IMR-90 (cell line): ENCODE measurements around the gene ANO2. TPM values are rescaled to one million over a fixed set of nuclear protein-coding genes. Genes with fewer than 3 reads are reported as not detected.

Source experiments
- ATAC-seq: fragments of 200-7000 bp; cut with Tn5 transposase; 2 replicates; pipeline ENCODE4 v1.9.1; 2020; ENCODE audit warnings: low read depth, mild to moderate bottlenecking, moderate library complexity
- BruUV-seq: library from RNA; stranded (reverse); fragments of 400-500 nt; replicated peaks from 2 replicates; lab custom pipeline; 2021; lab: Mats Ljungman, UMichigan
- CTCF ChIA-PET: fragments of 300-600 bp; formaldehyde crosslinking; extraction: SDS; loops from one replicate; lab custom pipeline; 2021; ENCODE audit warnings: antibody characterized with exemption; lab: Yijun Ruan, JAX
- POLR2A ChIA-PET: fragments of 300-600 bp; sonication (Branson Sonifier 250); formaldehyde crosslinking; loops from one replicate; lab custom pipeline; 2022; ENCODE audit warnings: antibody characterized with exemption; ENCODE audit not compliant: unreplicated experiment; lab: Charles Lee
- DNase-seq: peaks from one replicate; pipeline ENCODE4 v3.0.0; 2013
- H2AFZ ChIP-seq: replicated peaks from 2 replicates; pipeline ENCODE3; 2013; ENCODE audit warnings: low read length, mild to moderate bottlenecking; ENCODE audit not compliant: poor library complexity
- H2AK5ac ChIP-seq: 2 replicates; pipeline ENCODE4 v1.6.1; 2013; ENCODE audit warnings: low read depth, low read length, inconsistent platforms
- H2AK9ac ChIP-seq: replicated peaks from 2 replicates; pipeline ENCODE3; 2013; ENCODE audit warnings: mild to moderate bottlenecking, low read depth, low read length, moderate library complexity; ENCODE audit not compliant: poor library complexity
- H2BK120ac ChIP-seq: 2 replicates; pipeline ENCODE4 v1.6.1; 2013; ENCODE audit warnings: low read depth, low read length, inconsistent platforms
- H2BK15ac ChIP-seq: 3 replicates; pipeline ENCODE4 v1.6.1; 2013; ENCODE audit warnings: low read depth, low read length, inconsistent platforms
- H2BK20ac ChIP-seq: 2 replicates; pipeline ENCODE4 v1.6.1; 2013; ENCODE audit warnings: low read depth, mild to moderate bottlenecking, inconsistent platforms, low read length, moderate library complexity
- H2BK5ac ChIP-seq: 2 replicates; pipeline ENCODE4 v1.6.1; 2013; ENCODE audit warnings: mild to moderate bottlenecking, low read depth, low read length, inconsistent platforms; ENCODE audit not compliant: poor library complexity, severe bottlenecking
- H3K14ac ChIP-seq: replicated peaks from 2 replicates; pipeline ENCODE4 v1.6.1; 2013; ENCODE audit warnings: low read depth, low read length, inconsistent platforms
- H3K18ac ChIP-seq: 2 replicates; pipeline ENCODE4 v1.6.1; 2013; ENCODE audit warnings: low read depth, low read length, control low read depth
- H3K23ac ChIP-seq: 2 replicates; pipeline ENCODE4 v1.6.1; 2013; ENCODE audit warnings: low read depth, low read length, inconsistent platforms
- H3K27ac ChIP-seq: 2 replicates; pipeline ENCODE4 v1.5.1; 2013; ENCODE audit warnings: mild to moderate bottlenecking, control low read depth, low read length; ENCODE audit not compliant: insufficient read depth
- H3K27me3 ChIP-seq: 2 replicates; pipeline ENCODE4 v1.6.1; 2013; ENCODE audit warnings: low read length; ENCODE audit not compliant: control insufficient read depth, insufficient read depth
- H3K36me3 ChIP-seq: 2 replicates; pipeline ENCODE4 v1.6.1; 2013; ENCODE audit warnings: low read length, mixed read lengths; ENCODE audit not compliant: control insufficient read depth, insufficient read depth
- H3K4ac ChIP-seq: 2 replicates; pipeline ENCODE4 v1.6.1; 2013; ENCODE audit warnings: low read depth, low read length, inconsistent platforms
- H3K4me1 ChIP-seq: 2 replicates; pipeline ENCODE4 v1.6.1; 2013; ENCODE audit warnings: low read length, mixed read lengths; ENCODE audit not compliant: control insufficient read depth, insufficient read depth
- H3K4me2 ChIP-seq: 2 replicates; pipeline ENCODE4 v1.6.1; 2013; ENCODE audit warnings: low read depth, mild to moderate bottlenecking, control low read depth, low read length, moderate library complexity
- H3K4me3 ChIP-seq: 2 replicates; pipeline ENCODE4 v1.5.1; 2013; ENCODE audit warnings: low read depth, mild to moderate bottlenecking, control low read depth, low read length, moderate library complexity; ENCODE audit not compliant: insufficient read depth
- H3K56ac ChIP-seq: 2 replicates; pipeline ENCODE4 v1.6.1; 2013; ENCODE audit warnings: low read length, inconsistent platforms; ENCODE audit not compliant: insufficient read depth; ENCODE audit errors: extremely low read depth
- H3K79me1 ChIP-seq, 2 experiments: 2 replicates each; pipeline ENCODE4 v1.6.1; 2013; ENCODE audit warnings: low read length in 2 of 2, inconsistent platforms in 1 of 2, low read depth in 1 of 2
- H3K9ac ChIP-seq: 2 replicates; pipeline ENCODE4 v1.6.1; 2013; ENCODE audit warnings: low read depth, low read length, control low read depth
- H3K9me1 ChIP-seq: 2 replicates; pipeline ENCODE4 v1.6.1; 2013; ENCODE audit warnings: low read length, inconsistent platforms; ENCODE audit not compliant: insufficient read depth
- H3K9me3 ChIP-seq: 2 replicates; pipeline ENCODE4 v1.6.1; 2013; ENCODE audit warnings: low read length; ENCODE audit not compliant: control insufficient read depth, insufficient read depth
- H4K20me1 ChIP-seq: 2 replicates; pipeline ENCODE4 v1.6.1; 2013; ENCODE audit warnings: low read length, inconsistent platforms; ENCODE audit not compliant: insufficient read depth
- H4K5ac ChIP-seq: 2 replicates; pipeline ENCODE4 v1.6.1; 2013; ENCODE audit warnings: mild to moderate bottlenecking, low read depth, low read length, control low read depth
- H4K8ac ChIP-seq, 2 experiments: 2 replicates each; pipeline ENCODE4 v1.6.1; 2013; ENCODE audit warnings: low read depth in 2 of 2, low read length in 2 of 2, control low read depth in 1 of 2, inconsistent platforms in 1 of 2
- H4K91ac ChIP-seq: 2 replicates; pipeline ENCODE4 v1.6.1; 2013; ENCODE audit warnings: low read depth, low read length, inconsistent platforms; ENCODE audit not compliant: insufficient read depth
- BHLHE40 ChIP-seq: fragments of 150-350 bp; IDR thresholded peaks from 2 replicates; pipeline ENCODE4 v1.6.1; 2016; ENCODE audit warnings: mild to moderate bottlenecking, low read depth, low read length
- MAZ ChIP-seq: IDR thresholded peaks from 2 replicates; pipeline ENCODE4 v1.6.1; 2012; ENCODE audit warnings: low read depth, mild to moderate bottlenecking, low read length, improper control_type of control experiment, moderate library complexity, borderline replicate concordance
- RAD21 ChIP-seq: IDR thresholded peaks from 2 replicates; pipeline ENCODE4 v1.6.1; 2012; ENCODE audit warnings: low read length, improper control_type of control experiment
- RCOR1 ChIP-seq: IDR thresholded peaks from 2 replicates; pipeline ENCODE4 v1.6.1; 2012; ENCODE audit warnings: mild to moderate bottlenecking, low read length, improper control_type of control experiment; ENCODE audit not compliant: insufficient replicate concordance
- RFX5 ChIP-seq: IDR thresholded peaks from 2 replicates; pipeline ENCODE4 v1.8.0; 2012; ENCODE audit warnings: low read depth, mild to moderate bottlenecking, low read length, moderate library complexity
- USF2 ChIP-seq: fragments of 150-350 bp; IDR thresholded peaks from 2 replicates; pipeline ENCODE4 v1.6.1; 2017; ENCODE audit warnings: mild to moderate bottlenecking, antibody characterized with exemption, low read length, low read depth
- WGBS, 2 experiments: methylation state at CpG; one replicate each; pipeline versions ENCODE4 v1.1.5 to v1.1.7; 2013; ENCODE audit warnings: missing lambda C conversion rate in 2 of 2; ENCODE audit not compliant: insufficient read length in 1 of 2; ENCODE audit errors: extremely low coverage in 2 of 2; 5-methylcytosine and 5-hydroxymethylcytosine counted together
- dilution Hi-C: fragments of 300-500 bp; cut with HindIII; formaldehyde crosslinking; loops from one replicate; pipeline ENCODE4 v1.14.3; 2018; ENCODE audit warnings: low sequenced_read_pairs; ENCODE audit not compliant: unreplicated experiment
- in situ Hi-C: fragments of 300-500 bp; cut with MboI; formaldehyde crosslinking; loops from 3 replicates; pipeline ENCODE4 v1.14.3; 2019; ENCODE audit warnings: low sequenced_read_pairs, inconsistent platforms, mixed read lengths
- intact Hi-C: fragments of 100-400 bp; cut with micrococcal nuclease; formaldehyde crosslinking; loops from 2 replicates; pipeline ENCODE4 v1.10.0; 2022
- polyA plus RNA-seq, 3 experiments: library from polyadenylated mRNA; depleted of rRNA; stranded (reverse); fragments of >200 nt; gene quantifications; 2 replicates each; pipeline ENCODE4 v1.2.3, GENCODE V29; 2012; ENCODE audit warnings: low replicate concordance in 1 of 3
- total RNA-seq: library from RNA; depleted of rRNA; stranded (reverse); fragments of >200 nt; gene quantifications from 2 replicates; pipeline ENCODE4 v1.2.3, GENCODE V29; 2012

Gene ANO2
- total and polyA plus RNA-seq, 2 of the 4 experiments (the other 2 are of a cell fraction): 0.22 TPM; not detected in 1

DNA sequence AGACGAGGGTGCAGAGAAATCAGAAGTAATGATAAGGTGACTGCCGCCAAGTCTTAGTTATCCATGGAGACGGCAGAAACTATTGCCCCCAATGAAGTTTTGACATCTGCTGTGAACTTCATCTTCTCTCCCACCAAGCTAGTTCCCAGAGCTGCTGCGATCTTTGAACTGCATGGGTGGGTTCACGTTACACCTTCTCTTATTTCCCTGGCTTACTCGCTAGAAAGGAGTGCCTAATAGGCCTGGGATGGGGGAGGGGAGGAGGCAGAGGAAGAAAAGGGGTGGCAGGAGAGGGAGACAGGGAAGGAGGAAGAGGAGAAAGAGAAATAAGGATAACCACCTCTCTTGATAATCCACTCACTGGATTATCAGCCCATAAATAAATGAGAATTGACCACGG, 356.0 kb downstream of the ANO2 start:
- Histone ChIP-seq H3K56ac (no peak overlapping the region), H2BK120ac (no peak overlapping the region), H3K27ac (no peak overlapping the region), H3K4ac (no peak overlapping the region), H3K36me3 (no peaks in the 10 kb centered on the region), H2AFZ (no peak overlapping the region), H2AK5ac (no peak overlapping the region), H3K9me3 (no peaks in the 10 kb centered on the region), H3K27me3 (peaks cover 4% of the 10 kb centered on the region), H3K9me1 (peaks cover 4% of the 10 kb centered on the region), H3K23ac (no peak overlapping the region), H2BK15ac (no peak overlapping the region; the same call in 2 of the 3 replicates), H4K91ac (no peak overlapping the region), H2BK5ac (no peak overlapping the region), H3K79me1 (no peaks in the 10 kb centered on the region), H3K4me1 (peaks cover 20% of the 10 kb centered on the region), H3K4me3 (no peak overlapping the region), H4K20me1 (no peaks in the 10 kb centered on the region), H3K9ac (no peak overlapping the region), H4K8ac (no peak overlapping the region), H3K4me2 (no peak overlapping the region), H2BK20ac (no peak overlapping the region), H3K18ac (no peak overlapping the region), H2AK9ac (no peak overlapping the region), H3K14ac (no peak overlapping the region), H4K5ac (no peak overlapping the region)
- CTCF ChIA-PET: no interaction called here
- 57% methylated on average over 2 of the region's 7 CpGs; no CpG with 5 or more reads in 1 of the 2 experiments for WGBS, 2 experiments
- dilution Hi-C loops (no loop called here), intact Hi-C loops (no loop called here), in situ Hi-C loops (no loop called here)
- no peak for ATAC-seq
- TF ChIP-seq RCOR1 (no peak), MAZ (no peak), USF2 (no peak), BHLHE40 (no peak), RAD21 (no peak), RFX5 (no peak)
- POLR2A ChIA-PET: no interaction called here
- BruUV-seq: no TSS peak
- no peak for DNase-seq
